ENCODE data around the gene PPP1R12B.

PPP1R12B gene

DNA sequence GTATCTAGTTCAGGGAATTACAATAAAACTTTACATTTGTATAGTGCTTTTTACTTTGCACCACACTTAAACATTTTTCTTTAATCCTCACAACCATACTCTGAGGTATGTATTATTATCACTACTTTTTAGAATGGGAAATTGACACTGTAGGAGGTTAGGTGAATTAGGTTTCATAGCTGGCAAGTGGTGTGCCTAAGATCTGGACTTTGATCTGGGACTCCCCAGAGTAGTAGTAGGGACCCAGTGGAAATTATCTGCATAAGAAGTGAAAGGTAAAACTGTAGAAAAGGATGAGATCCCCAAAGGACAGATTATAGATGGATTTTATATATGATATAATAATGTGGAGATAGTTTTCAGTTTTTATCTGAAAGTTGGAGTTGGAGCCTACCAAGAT is 85.6 kb downstream of the PPP1R12B start (continued):
- TF ChIP-seq ZNF18 (tag by site-specific recombination; IDR thresholded peaks at IDR 0.05) = no peak
- TF ChIP-seq RBAK (tag by site-specific recombination; IDR thresholded peaks at IDR 0.05) = no peak
- no peak for TF ChIP-seq ZNF501 (tag by site-specific recombination; IDR thresholded peaks at IDR 0.05)
- no peak for TF ChIP-seq ZNF792 (tag by site-specific recombination; IDR thresholded peaks at IDR 0.05)
- TF ChIP-seq ZBTB8A (tag by site-specific recombination; IDR thresholded peaks at IDR 0.05) = no peak

- no peak for TF ChIP-seq ZXDB (tag by site-specific recombination; IDR thresholded peaks at IDR 0.05)
- no peak for TF ChIP-seq KLF1 (tag by site-specific recombination; IDR thresholded peaks at IDR 0.05)
- TF ChIP-seq ZNF623 (tag by site-specific recombination; IDR thresholded peaks at IDR 0.05) = no peak
- no peak for TF ChIP-seq ZNF174 (tag by site-specific recombination; IDR thresholded peaks at IDR 0.05)
- TF ChIP-seq, protein P1, sequence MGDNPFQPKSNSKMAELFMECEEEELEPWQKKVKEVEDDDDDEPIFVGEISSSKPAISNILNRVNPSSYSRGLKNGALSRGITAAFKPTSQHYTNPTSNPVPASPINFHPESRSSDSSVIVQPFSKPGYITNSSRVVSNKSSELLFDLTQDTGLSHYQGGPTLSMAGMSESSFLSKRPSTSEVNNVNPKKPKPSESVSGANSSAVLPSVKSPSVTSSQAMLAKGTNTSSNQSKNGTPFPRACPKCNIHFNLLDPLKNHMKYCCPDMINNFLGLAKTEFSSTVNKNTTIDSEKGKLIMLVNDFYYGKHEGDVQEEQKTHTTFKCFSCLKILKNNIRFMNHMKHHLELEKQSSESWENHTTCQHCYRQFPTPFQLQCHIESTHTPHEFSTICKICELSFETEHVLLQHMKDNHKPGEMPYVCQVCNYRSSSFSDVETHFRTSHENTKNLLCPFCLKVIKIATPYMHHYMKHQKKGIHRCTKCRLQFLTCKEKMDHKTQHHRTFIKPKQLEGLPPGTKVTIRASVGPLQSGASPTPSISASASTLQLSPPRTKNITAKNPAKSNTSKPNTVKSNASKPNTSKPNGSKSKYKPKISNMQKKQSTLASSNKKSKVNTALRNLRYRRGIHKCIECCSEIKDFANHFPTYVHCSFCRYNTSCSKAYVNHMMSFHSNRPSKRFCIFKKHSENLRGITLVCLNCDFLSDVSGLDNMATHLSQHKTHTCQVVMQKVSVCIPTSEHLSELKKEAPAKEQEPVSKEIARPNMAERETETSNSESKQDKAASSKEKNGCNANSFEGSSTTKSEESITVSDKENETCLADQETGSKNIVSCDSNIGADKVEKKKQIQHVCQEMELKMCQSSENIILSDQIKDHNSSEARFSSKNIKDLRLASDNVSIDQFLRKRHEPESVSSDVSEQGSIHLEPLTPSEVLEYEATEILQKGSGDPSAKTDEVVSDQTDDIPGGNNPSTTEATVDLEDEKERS (tag by site-specific recombination; IDR thresholded peaks at IDR 0.05) = no peak
- no peak for TF ChIP-seq ZNF664 (tag by site-specific recombination; IDR thresholded peaks at IDR 0.05)
- TF ChIP-seq ZNF354C (tag by site-specific recombination; IDR thresholded peaks at IDR 0.05; ENCODE audit: borderline replicate concordance, low read depth) = no peak
- TF ChIP-seq, protein P2, sequence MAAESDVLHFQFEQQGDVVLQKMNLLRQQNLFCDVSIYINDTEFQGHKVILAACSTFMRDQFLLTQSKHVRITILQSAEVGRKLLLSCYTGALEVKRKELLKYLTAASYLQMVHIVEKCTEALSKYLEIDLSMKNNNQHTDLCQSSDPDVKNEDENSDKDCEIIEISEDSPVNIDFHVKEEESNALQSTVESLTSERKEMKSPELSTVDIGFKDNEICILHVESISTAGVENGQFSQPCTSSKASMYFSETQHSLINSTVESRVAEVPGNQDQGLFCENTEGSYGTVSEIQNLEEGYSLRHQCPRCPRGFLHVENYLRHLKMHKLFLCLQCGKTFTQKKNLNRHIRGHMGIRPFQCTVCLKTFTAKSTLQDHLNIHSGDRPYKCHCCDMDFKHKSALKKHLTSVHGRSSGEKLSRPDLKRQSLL (tag by site-specific recombination; IDR thresholded peaks at IDR 0.05) = no peak
- TF ChIP-seq, protein P3, sequence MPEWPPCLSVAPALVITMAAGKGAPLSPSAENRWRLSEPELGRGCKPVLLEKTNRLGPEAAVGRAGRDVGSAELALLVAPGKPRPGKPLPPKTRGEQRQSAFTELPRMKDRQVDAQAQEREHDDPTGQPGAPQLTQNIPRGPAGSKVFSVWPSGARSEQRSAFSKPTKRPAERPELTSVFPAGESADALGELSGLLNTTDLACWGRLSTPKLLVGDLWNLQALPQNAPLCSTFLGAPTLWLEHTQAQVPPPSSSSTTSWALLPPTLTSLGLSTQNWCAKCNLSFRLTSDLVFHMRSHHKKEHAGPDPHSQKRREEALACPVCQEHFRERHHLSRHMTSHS (tag by site-specific recombination; IDR thresholded peaks at IDR 0.05) = no peak
- TF ChIP-seq YY2 (tag by site-specific recombination; IDR thresholded peaks at IDR 0.05) = no peak
- TF ChIP-seq ZNF366 (tag by site-specific recombination; conservative IDR thresholded peaks at IDR 0.05) = no peak
- TF ChIP-seq GLIS1 (tag by site-specific recombination; IDR thresholded peaks at IDR 0.05) = no peak
- no peak for TF ChIP-seq RBAK (tag by site-specific recombination; IDR thresholded peaks at IDR 0.05)
- TF ChIP-seq, protein P4, sequence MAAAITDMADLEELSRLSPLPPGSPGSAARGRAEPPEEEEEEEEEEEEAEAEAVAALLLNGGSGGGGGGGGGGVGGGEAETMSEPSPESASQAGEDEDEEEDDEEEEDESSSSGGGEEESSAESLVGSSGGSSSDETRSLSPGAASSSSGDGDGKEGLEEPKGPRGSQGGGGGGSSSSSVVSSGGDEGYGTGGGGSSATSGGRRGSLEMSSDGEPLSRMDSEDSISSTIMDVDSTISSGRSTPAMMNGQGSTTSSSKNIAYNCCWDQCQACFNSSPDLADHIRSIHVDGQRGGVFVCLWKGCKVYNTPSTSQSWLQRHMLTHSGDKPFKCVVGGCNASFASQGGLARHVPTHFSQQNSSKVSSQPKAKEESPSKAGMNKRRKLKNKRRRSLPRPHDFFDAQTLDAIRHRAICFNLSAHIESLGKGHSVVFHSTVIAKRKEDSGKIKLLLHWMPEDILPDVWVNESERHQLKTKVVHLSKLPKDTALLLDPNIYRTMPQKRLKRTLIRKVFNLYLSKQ (tag by site-specific recombination; IDR thresholded peaks at IDR 0.05; ENCODE audit: borderline replicate concordance) = no peak
- no peak for TF ChIP-seq ZBTB21 (tag by site-specific recombination; IDR thresholded peaks at IDR 0.05)
- TF ChIP-seq ZNF837 (tag by site-specific recombination; IDR thresholded peaks at IDR 0.05) = no peak
- TF ChIP-seq ZNF585B (tag by site-specific recombination; IDR thresholded peaks at IDR 0.05) = no peak
- no peak for TF ChIP-seq ZNF433 (tag by site-specific recombination; IDR thresholded peaks at IDR 0.05; ENCODE audit: low read depth)
- no peak overlapping the region for H3K4me3 ChIP-seq (ENCODE audit: low read depth, low read length)
- H3K4me1 ChIP-seq (ENCODE audit: control insufficient read depth, insufficient read depth, low read length) = no peaks in the 10 kb centered on the region
- ChIA-PET POLR2A (no interaction called here), CTCF (interaction anchor here (1.6 kb wide), 1 partner anchor 95 kb away, joined by 4 read pairs; no protein-coding TSS in a partner anchor)
- H3K36me3 ChIP-seq (ENCODE audit: control insufficient read depth in 2 of 2, insufficient read depth in 1 of 2, low read length in 2 of 2) = peaks cover 0 to 26% of the 10 kb centered on the region in 2 experiments; a peak in 1 of 3 replicates
- no peaks in the 10 kb centered on the region for H3K9me3 ChIP-seq (ENCODE audit: control insufficient read depth, insufficient read depth, low read depth, low read length)
- H3K27ac ChIP-seq (ENCODE audit: extremely low read depth, low read depth, low read length) = no peak overlapping the region
Observed at GRCh38 chr1:202438393-202439174, 90.1 kb downstream of the PPP1R12B start.
